Hematopoietic multipotent progenitor cell treated with erythropoietin and hydrocortisone succinate and interleukin-3 and kit ligand, for 15 days (in vitro differentiated cells): ENCODE results near the gene CITED2.

ENCODE experiments used
- DNase-seq: peaks from one replicate; pipeline ENCODE4 v3.0.0-alpha.2; 2015; ENCODE audit warnings: low spot score

CITED2 gene

DNA sequence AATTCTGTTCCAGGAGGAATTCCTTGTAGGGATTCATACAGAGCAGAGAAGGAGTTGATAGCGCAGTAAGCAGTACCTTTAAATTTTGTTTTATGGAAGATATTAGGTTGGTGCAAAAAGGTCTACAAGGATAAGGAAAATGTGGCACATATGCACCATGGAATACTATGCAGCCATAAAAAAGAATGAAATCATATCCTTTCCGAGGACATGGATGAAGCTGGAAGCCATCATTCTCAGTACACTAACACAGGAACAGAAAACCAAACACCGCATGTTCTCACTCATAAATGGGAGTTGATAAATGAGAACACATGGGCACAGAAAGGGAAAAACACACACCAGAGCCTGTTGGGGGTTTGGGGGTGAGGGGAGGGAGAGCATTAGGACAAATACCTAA lies 45.2 kb downstream of the CITED2 start:
- no peak for DNase-seq

DNA sequence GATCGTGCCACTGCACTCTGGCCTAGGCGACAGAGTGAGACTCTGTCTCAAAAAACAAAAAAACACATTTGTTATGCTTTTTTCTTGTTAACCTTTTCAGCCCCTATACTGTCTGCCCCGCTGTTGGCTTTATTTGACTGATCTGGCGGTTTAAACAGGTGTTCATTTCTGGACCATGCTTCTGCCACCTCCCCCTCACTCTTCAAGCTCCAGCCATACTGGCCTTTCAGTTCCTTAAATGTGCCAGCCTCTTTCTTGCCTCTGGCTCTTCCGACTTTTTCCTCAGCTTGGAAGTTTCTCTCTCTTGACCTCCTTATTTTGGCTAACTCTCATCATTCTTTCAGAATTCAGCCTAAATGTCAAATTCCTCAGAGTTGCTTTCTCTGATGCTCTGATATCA lies 47.4 kb downstream of the CITED2 start:
- DNase-seq, result no peak

DNA sequence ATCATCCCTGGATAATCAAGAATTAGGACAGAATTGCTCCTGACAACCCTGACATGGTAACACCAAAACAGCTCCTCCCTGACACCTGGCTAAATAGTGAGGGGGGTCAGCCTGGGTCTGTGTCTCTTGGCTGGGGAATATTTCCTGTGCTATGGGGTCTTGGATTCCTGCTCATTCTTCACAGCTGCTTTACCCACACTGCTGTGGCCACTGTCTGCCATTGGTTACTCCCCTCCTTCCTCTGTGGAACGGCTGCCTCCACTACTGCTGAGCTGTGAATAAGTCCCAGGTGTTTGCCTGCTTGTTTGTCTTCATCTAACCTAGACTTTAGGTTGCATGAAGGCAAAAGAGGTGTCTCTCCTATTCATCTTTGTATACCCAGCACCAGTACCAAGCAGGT lies 48.8 kb downstream of the CITED2 start:
- DNase-seq, result no peak

DNA sequence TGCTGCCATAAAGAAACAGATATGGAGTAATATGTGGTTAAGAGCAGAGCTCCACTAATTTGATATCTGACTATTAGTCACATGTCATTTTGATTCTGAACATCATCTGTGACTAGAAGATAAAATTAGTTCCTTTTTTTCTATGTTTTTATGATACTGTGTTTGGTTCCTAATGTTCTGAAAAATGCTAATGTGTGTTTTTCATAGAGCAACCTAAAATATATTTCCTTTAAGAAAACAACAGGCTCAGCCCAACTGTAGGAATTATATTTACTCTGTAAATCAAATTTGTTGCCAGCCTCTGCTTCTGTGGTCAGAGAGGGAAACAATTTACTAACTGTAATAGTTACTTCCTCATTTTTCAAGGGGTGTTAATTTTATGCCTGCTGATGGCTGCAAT lies 49.3 kb downstream of the CITED2 start:
- no peak for DNase-seq

DNA sequence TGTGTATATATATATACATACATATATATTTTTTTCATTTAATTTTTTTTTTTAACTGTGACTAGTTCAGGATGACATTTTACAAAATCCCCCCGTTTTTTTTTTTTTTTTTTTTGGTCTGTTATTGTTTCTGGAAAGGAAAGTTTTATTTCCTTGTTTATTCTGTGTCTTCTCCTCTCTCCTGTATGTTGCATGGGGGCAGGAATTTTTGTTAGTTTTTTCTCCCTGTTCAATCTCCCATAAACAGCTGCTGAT lies 50.2 kb downstream of the CITED2 start:
- DNase-seq, result no peak

DNA sequence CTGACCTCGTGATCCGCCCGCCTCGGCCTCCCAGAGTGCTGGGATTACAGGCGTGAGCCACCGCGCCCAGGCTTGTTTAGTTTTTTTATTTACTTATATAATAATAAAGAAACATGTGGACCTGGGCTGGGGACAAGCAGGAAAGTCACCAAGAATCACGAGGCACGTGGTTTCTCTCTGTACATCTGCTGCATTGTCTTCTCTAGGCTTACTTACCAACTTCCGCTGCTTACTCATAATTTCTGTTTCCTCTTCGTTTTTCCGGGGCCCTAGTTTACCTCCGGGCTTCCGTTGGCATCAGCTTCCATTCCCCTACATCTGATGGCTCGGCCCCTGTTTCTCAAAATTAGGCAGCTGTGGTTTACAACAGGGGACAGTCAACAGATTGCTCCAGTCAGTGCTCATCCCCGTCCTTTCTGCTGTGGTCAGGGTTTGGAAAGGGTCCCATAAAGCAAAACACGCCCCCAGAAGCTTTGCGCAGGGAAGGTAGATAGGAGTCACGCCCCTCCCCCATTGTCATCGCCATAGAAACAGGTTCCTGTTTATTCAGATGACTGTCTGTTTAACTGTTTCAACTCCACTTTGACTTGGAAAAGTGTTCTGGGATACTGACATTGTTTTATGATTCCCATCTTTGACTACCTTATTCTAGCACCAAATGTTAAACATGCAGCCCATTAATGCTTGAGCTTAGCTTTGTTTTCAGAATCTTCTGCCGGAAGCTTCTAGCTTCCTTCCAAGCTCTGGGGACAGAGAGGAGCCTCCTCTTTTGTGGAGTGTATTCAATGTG lies 50.7 kb downstream of the CITED2 start:
- no peak for DNase-seq
